ENCODE data around the gene SUGCT. TPM values are rescaled to one million over a fixed set of nuclear protein-coding genes. Genes with fewer than 3 reads are reported as not detected.
"Not testable (repeated sequence)": the region's sequence is repeated elsewhere in the genome, so short reads cannot be mapped to it uniquely, and the experiment has no call there.

SUGCT gene
- total RNA-seq, 4 donors from 2014 or later: 0.83 to 7.1 (median 3.2) TPM

GRCh38 chr7:40205992-40206391 lies 71.2 kb downstream of the SUGCT start:
- Histone ChIP-seq H3K4me1 (no peaks in the 10 kb centered on the region), H3K27me3 (no peaks in the 10 kb centered on the region), H3K9me3 (no peaks in the 10 kb centered on the region), H3K27ac (no peak overlapping the region), H3K4me3 (no peak overlapping the region), H3K36me3 (no peaks in the 10 kb centered on the region)
- intact Hi-C loops (cut with DNase I): no loop called here
- WGBS, 2 donors: 59 to 66% methylated on average over 2 of the region's 2 CpGs
- DNase-seq: no peak
- no peak for TF ChIP-seq CTCF (IDR thresholded peaks at IDR 0.05)
- no peak for TF ChIP-seq POLR2A (IDR thresholded peaks at IDR 0.05)

GRCh38 chr7:40211276-40212003 lies 76.6 kb downstream of the SUGCT start:
- Histone ChIP-seq H3K27me3 (no peaks in the 10 kb centered on the region), H3K36me3 (no peaks in the 10 kb centered on the region), H3K27ac (no peak overlapping the region), H3K9me3 (no peaks in the 10 kb centered on the region), H3K4me3 (no peak overlapping the region), H3K4me1 (no peaks in the 10 kb centered on the region)
- intact Hi-C loops (cut with DNase I): no loop called here
- no peak for TF ChIP-seq CTCF (IDR thresholded peaks at IDR 0.05)
- TF ChIP-seq POLR2A (IDR thresholded peaks at IDR 0.05): no peak
- DNase-seq: no peak
- WGBS, 2 donors: 80 to 82% methylated on average over 5 of the region's 5 CpGs

- TF ChIP-seq CTCF (IDR thresholded peaks at IDR 0.05): no peak
- TF ChIP-seq POLR2A (IDR thresholded peaks at IDR 0.05): no peak
- Histone ChIP-seq H3K9me3 (no peaks in the 10 kb centered on the region), H3K4me1 (no peaks in the 10 kb centered on the region), H3K27me3 (no peaks in the 10 kb centered on the region), H3K4me3 (no peak overlapping the region), H3K27ac (no peak overlapping the region), H3K36me3 (no peaks in the 10 kb centered on the region)
- intact Hi-C loops (cut with DNase I): no loop called here
- WGBS, 2 donors: 86 to 88% methylated on average over 2 of the region's 2 CpGs
- DNase-seq: no peak
Observed at GRCh38 chr7:40213291-40213690, 78.5 kb downstream of the SUGCT start.

- no peak overlapping the region for H3K27ac ChIP-seq
- TF ChIP-seq CTCF (IDR thresholded peaks at IDR 0.05): no peak
- no peak for TF ChIP-seq POLR2A (IDR thresholded peaks at IDR 0.05)
- no peaks in the 10 kb centered on the region for H3K9me3 ChIP-seq
- no peaks in the 10 kb centered on the region for H3K27me3 ChIP-seq
- no peak for DNase-seq
- H3K4me3 ChIP-seq: no peak overlapping the region
- intact Hi-C loops (cut with DNase I): no loop called here
- 79 to 86% methylated on average over 3 of the region's 3 CpGs for WGBS, 2 donors
- no peaks in the 10 kb centered on the region for H3K36me3 ChIP-seq
- no peaks in the 10 kb centered on the region for H3K4me1 ChIP-seq
Observed at GRCh38 chr7:40213856-40214255, 79.1 kb downstream of the SUGCT start.

- H3K9me3 ChIP-seq; H3K27ac ChIP-seq; H3K4me1 ChIP-seq; DNase-seq; H3K36me3 ChIP-seq; H3K27me3 ChIP-seq; H3K4me3 ChIP-seq; intact Hi-C loops (cut with DNase I): not testable (repeated sequence)
- 89 to 90% methylated on average over 6 of the region's 7 CpGs for WGBS, 2 donors
Observed at GRCh38 chr7:40218612-40219011, 83.8 kb downstream of the SUGCT start.

- intact Hi-C loops (cut with DNase I): no loop called here
- DNase-seq: no peak
- Histone ChIP-seq H3K36me3 (no peaks in the 10 kb centered on the region), H3K4me1 (peaks cover 0 to 4% (median 0%) of the 10 kb centered on the region in 3 donors), H3K27me3 (no peaks in the 10 kb centered on the region), H3K9me3 (no peaks in the 10 kb centered on the region), H3K4me3 (no peak overlapping the region), H3K27ac (peak overlapping the region in 3 of 4 donors; percentile 24 to 61 (median 40))
- TF ChIP-seq POLR2A (IDR thresholded peaks at IDR 0.05) (no peak), CTCF (IDR thresholded peaks at IDR 0.05) (no peak)
- whole genome bisulfite sequencing, 2 donors: 47 to 58% methylated on average over 2 of the region's 2 CpGs
Observed at GRCh38 chr7:40219917-40220316, 85.1 kb downstream of the SUGCT start.
